H9 (cell line): Measurements from ENCODE around the gene SFTPB. TPM values are rescaled to one million over a fixed set of nuclear protein-coding genes. Genes with fewer than 3 reads are reported as not detected.

ENCODE experiments used
- DNase-seq: peaks from one replicate; pipeline ENCODE4 v3.0.0-alpha.2; 2017
- H2AFZ ChIP-seq: one replicate; pipeline ENCODE4 v1.6.1; 2013; ENCODE audit warnings: mild to moderate bottlenecking, low read length, control low read depth, moderate library complexity
- H2AK5ac ChIP-seq: 2 replicates; pipeline ENCODE4 v1.6.1; 2013; ENCODE audit warnings: low read length, control low read depth, mixed read lengths; ENCODE audit not compliant: insufficient read length
- H2BK120ac ChIP-seq: one replicate; pipeline ENCODE4 v1.6.1; 2013; ENCODE audit warnings: low read depth, mild to moderate bottlenecking, low read length, control low read depth, inconsistent platforms; ENCODE audit not compliant: poor library complexity, severe bottlenecking
- H2BK12ac ChIP-seq: 2 replicates; pipeline ENCODE4 v1.6.1; 2013; ENCODE audit warnings: low read length, control low read depth, mixed read lengths, low read depth; ENCODE audit not compliant: insufficient read length
- H2BK15ac ChIP-seq: 2 replicates; pipeline ENCODE4 v1.6.1; 2013; ENCODE audit warnings: low read depth, low read length, control low read depth
- H2BK20ac ChIP-seq: one replicate; pipeline ENCODE4 v1.6.1; 2013; ENCODE audit warnings: low read depth, mild to moderate bottlenecking, low read length, control low read depth, inconsistent platforms; ENCODE audit not compliant: poor library complexity, severe bottlenecking
- H2BK5ac ChIP-seq: 2 replicates; pipeline ENCODE4 v1.6.1; 2013; ENCODE audit warnings: low read length, control low read depth, mixed read lengths; ENCODE audit not compliant: insufficient read length
- H3K14ac ChIP-seq: 2 replicates; pipeline ENCODE4 v1.6.1; 2013; ENCODE audit warnings: low read length, control low read depth; ENCODE audit not compliant: insufficient read depth
- H3K18ac ChIP-seq: 2 replicates; pipeline ENCODE4 v1.6.1; 2013; ENCODE audit warnings: low read depth, mild to moderate bottlenecking, mixed read lengths, low read length, control low read depth; ENCODE audit not compliant: insufficient read length
- H3K23ac ChIP-seq: 2 replicates; pipeline ENCODE4 v1.6.1; 2013; ENCODE audit warnings: low read length, control low read depth, mixed read lengths, low read depth; ENCODE audit not compliant: insufficient read length
- H3K23me2 ChIP-seq: 2 replicates; pipeline ENCODE4 v1.6.1; 2013; ENCODE audit warnings: low read depth, mild to moderate bottlenecking, mixed read lengths, low read length, control low read depth; ENCODE audit not compliant: insufficient read length, poor library complexity, severe bottlenecking
- H3K27ac ChIP-seq: 2 replicates; pipeline ENCODE4 v1.5.1; 2013; ENCODE audit warnings: low read length, control low read depth, mixed read lengths, low read depth; ENCODE audit not compliant: insufficient read length
- H3K27me3 ChIP-seq: 2 replicates; pipeline ENCODE4 v1.6.1; 2013; ENCODE audit warnings: low read length, control low read depth, inconsistent platforms; ENCODE audit not compliant: insufficient read depth
- H3K4ac ChIP-seq: 2 replicates; pipeline ENCODE4 v1.6.1; 2013; ENCODE audit warnings: low read depth, mild to moderate bottlenecking, control low read depth, inconsistent platforms, low read length, moderate library complexity
- H3K4me1 ChIP-seq: 2 replicates; pipeline ENCODE4 v1.6.1; 2013; ENCODE audit warnings: low read length, control low read depth, inconsistent platforms; ENCODE audit not compliant: insufficient read depth
- H3K4me2 ChIP-seq: 2 replicates; pipeline ENCODE4 v1.6.1; 2013; ENCODE audit warnings: low read length, control low read depth, mixed read lengths; ENCODE audit not compliant: insufficient read length, insufficient read depth
- H3K56ac ChIP-seq: 2 replicates; pipeline ENCODE4 v1.6.1; 2013; ENCODE audit warnings: low read depth, mild to moderate bottlenecking, mixed read lengths, low read length, control low read depth; ENCODE audit not compliant: insufficient read length
- H3K79me1 ChIP-seq: 2 replicates; pipeline ENCODE4 v1.6.1; 2013; ENCODE audit warnings: low read depth, mild to moderate bottlenecking, moderate library complexity, low read length, control low read depth, inconsistent platforms; ENCODE audit not compliant: insufficient read depth, poor library complexity, severe bottlenecking
- H3K79me2 ChIP-seq: 2 replicates; pipeline ENCODE4 v1.6.1; 2013; ENCODE audit warnings: low read length, control low read depth, inconsistent platforms; ENCODE audit not compliant: insufficient read depth
- H3K9ac ChIP-seq: 2 replicates; pipeline ENCODE4 v1.6.1; 2013; ENCODE audit warnings: low read length, control low read depth, mixed read lengths; ENCODE audit not compliant: insufficient read length; ENCODE audit errors: extremely low read depth
- H3K9me3 ChIP-seq: one replicate; pipeline ENCODE4 v1.6.1; 2013; ENCODE audit warnings: low read depth, low read length, inconsistent platforms; ENCODE audit not compliant: control insufficient read depth
- H3T11ph ChIP-seq: one replicate; pipeline ENCODE4 v1.6.1; 2013; ENCODE audit warnings: mild to moderate bottlenecking, low read length, control low read depth, inconsistent platforms
- H4K20me1 ChIP-seq: one replicate; pipeline ENCODE4 v1.6.1; 2013; ENCODE audit not compliant: control insufficient read depth, insufficient read length, insufficient read depth
- H4K5ac ChIP-seq: 2 replicates; pipeline ENCODE4 v1.6.1; 2013; ENCODE audit warnings: low read depth, mild to moderate bottlenecking, mixed read lengths, low read length, control low read depth; ENCODE audit not compliant: insufficient read length
- H4K8ac ChIP-seq: replicated peaks from 2 replicates; pipeline ENCODE4 v1.6.1; 2013; ENCODE audit warnings: low read length, control low read depth, mixed read lengths, low read depth; ENCODE audit not compliant: insufficient read length
- H4K91ac ChIP-seq: 2 replicates; pipeline ENCODE4 v1.6.1; 2013; ENCODE audit warnings: low read depth, mild to moderate bottlenecking, moderate library complexity, mixed read lengths, low read length, control low read depth; ENCODE audit not compliant: insufficient read length
- H3K27ac Mint-ChIP-seq, 3 experiments: 2 replicates in 2 of 3; 3 replicates in 1 of 3; pipeline ENCODE4 v1.8.0; 2020 to 2021; ENCODE audit warnings: mixed read lengths in 3 of 3, mild to moderate bottlenecking in 1 of 3, moderate library complexity in 1 of 3
- H3K27me3 Mint-ChIP-seq: 2 replicates; pipeline ENCODE4 v1.8.0; 2021; ENCODE audit warnings: low read depth, mild to moderate bottlenecking, moderate library complexity, mixed read lengths
- H3K36me3 Mint-ChIP-seq, 3 experiments: 2 replicates in 2 of 3; 3 replicates in 1 of 3; pipeline ENCODE4 v1.8.0; 2020 to 2021; ENCODE audit warnings: low read depth in 3 of 3, mixed read lengths in 3 of 3; ENCODE audit not compliant: insufficient read depth in 1 of 3
- H3K4me1 Mint-ChIP-seq, 2 experiments: 2 replicates each; pipeline ENCODE4 v1.8.0; 2020; ENCODE audit warnings: mixed read lengths in 2 of 2
- H3K4me3 Mint-ChIP-seq, 2 experiments: 2 replicates in 1 of 2; 3 replicates in 1 of 2; pipeline ENCODE4 v1.8.0; 2020 to 2021; ENCODE audit warnings: mild to moderate bottlenecking in 2 of 2, mixed read lengths in 2 of 2, moderate library complexity in 1 of 2
- H3K9me3 Mint-ChIP-seq, 2 experiments: 2 replicates in 1 of 2; 3 replicates in 1 of 2; pipeline ENCODE4 v1.8.0; 2020; ENCODE audit warnings: mild to moderate bottlenecking in 2 of 2, mixed read lengths in 2 of 2, moderate library complexity in 1 of 2
- WGBS: extraction: QIAGEN DNeasy Blood & Tissue Kit; methylation state at CpG from one replicate; pipeline ENCODE4 v1.1.7; 2013; ENCODE audit warnings: missing lambda C conversion rate, low lambda C conversion rate, mixed read lengths; ENCODE audit not compliant: insufficient read length; ENCODE audit errors: extremely low coverage; 5-methylcytosine and 5-hydroxymethylcytosine counted together
- total RNA-seq: library from RNA; stranded (reverse); gene quantifications from 2 replicates; pipeline ENCODE4 v1.2.1, GENCODE V29; 2021
- TF ChIP-seq, protein P1 (sequence below): fragments of 200-600 bp; sonication (generic); conservative IDR thresholded peaks from 3 replicates; pipeline ENCODE4 v1.8.0; 2021; ENCODE audit warnings: antibody characterized with exemption, mild to moderate bottlenecking

Gene SFTPB
- total RNA-seq, 1 experiment from 2014 or later: not detected

DNA sequence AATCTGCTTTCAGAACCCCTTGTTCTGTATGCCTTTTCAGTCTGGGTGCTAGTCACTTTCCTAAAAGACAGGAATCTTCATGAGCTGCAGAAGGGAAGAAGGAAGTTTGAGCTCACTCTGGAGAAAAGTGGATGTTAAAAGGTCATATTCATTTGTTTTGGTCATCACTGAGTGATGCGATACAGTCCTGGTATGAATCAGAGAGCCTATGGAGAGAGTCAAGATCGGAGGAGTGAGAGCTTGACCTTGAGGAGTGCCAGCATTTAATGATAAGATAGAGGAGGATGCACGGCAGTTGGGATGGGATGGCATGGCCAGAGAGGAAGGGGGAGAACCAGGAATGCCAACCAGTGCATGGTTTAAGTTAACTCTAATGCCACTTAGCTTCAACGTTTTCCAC is 32.4 kb downstream of the SFTPB start:
- H3K4me3 Mint-ChIP-seq: no peak overlapping the region
- Histone ChIP-seq H3K4me1 (no peaks in the 10 kb centered on the region), H3K27me3 (no peaks in the 10 kb centered on the region), H2BK20ac (no peak overlapping the region), H2BK15ac (no peak overlapping the region), H3K23ac (no peak overlapping the region), H3K4me2 (no peak overlapping the region), H4K5ac (no peak overlapping the region), H2BK5ac (no peak overlapping the region), H3T11ph (no peak overlapping the region), H3K79me1 (no peaks in the 10 kb centered on the region), H3K9ac (no peak overlapping the region), H3K18ac (no peak overlapping the region), H2AFZ (no peak overlapping the region), H4K91ac (no peak overlapping the region), H2BK120ac (no peak overlapping the region), H3K4ac (no peak overlapping the region), H3K14ac (no peak overlapping the region), H3K9me3 (no peaks in the 10 kb centered on the region), H4K20me1 (no peaks in the 10 kb centered on the region), H3K79me2 (no peaks in the 10 kb centered on the region), H3K27ac (no peak overlapping the region), H4K8ac (no peak overlapping the region), H2BK12ac (no peak overlapping the region), H3K23me2 (no peaks in the 10 kb centered on the region), H3K56ac (no peak overlapping the region), H2AK5ac (no peak overlapping the region)
- TF ChIP-seq, protein P1, sequence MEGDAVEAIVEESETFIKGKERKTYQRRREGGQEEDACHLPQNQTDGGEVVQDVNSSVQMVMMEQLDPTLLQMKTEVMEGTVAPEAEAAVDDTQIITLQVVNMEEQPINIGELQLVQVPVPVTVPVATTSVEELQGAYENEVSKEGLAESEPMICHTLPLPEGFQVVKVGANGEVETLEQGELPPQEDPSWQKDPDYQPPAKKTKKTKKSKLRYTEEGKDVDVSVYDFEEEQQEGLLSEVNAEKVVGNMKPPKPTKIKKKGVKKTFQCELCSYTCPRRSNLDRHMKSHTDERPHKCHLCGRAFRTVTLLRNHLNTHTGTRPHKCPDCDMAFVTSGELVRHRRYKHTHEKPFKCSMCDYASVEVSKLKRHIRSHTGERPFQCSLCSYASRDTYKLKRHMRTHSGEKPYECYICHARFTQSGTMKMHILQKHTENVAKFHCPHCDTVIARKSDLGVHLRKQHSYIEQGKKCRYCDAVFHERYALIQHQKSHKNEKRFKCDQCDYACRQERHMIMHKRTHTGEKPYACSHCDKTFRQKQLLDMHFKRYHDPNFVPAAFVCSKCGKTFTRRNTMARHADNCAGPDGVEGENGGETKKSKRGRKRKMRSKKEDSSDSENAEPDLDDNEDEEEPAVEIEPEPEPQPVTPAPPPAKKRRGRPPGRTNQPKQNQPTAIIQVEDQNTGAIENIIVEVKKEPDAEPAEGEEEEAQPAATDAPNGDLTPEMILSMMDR: no peak
- no peak for DNase-seq
- H3K4me1 Mint-ChIP-seq: no peaks in the 10 kb centered on the region
- no CpG with 5 or more reads among the region's 4 CpGs for WGBS
- no peak overlapping the region; a peak in 1 of 7 replicates for H3K27ac Mint-ChIP-seq
- H3K9me3 Mint-ChIP-seq: no peaks in the 10 kb centered on the region
- H3K27me3 Mint-ChIP-seq: no peaks in the 10 kb centered on the region
- H3K36me3 Mint-ChIP-seq: peaks cover 56 to 87% (median 79%) of the 10 kb centered on the region in 3 experiments
